ENCODE data around the gene ADAM15.

DNA sequence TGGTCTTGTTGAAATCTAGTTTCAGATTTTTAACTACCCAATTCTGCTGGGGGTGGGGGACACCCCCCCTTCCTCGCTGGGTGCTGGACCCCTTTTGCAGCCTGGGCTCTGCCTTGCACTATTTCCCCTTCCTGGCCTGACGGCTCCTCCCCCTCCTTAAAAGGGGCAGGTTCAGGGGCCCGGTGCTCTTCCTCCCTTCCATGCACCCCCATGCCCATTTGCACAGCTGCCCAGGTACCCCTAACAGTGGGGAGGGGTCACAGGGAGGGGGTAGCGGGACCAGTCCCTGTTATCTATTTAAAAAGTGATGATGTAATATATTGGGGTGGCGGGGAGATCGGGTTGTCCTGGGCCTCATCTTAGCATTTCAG, 33.2 kb upstream of the ADAM15 start:
- TF ChIP-seq CTCF (IDR thresholded peaks at IDR 0.05; ENCODE audit: poor library complexity, severe bottlenecking): no peak
- no peak for TF ChIP-seq POLR2AphosphoS5 (IDR thresholded peaks at IDR 0.05)
- TF ChIP-seq EP300 (conservative IDR thresholded peaks at IDR 0.05; ENCODE audit: poor library complexity, severe bottlenecking): no peak
- TF ChIP-seq RAD21 (conservative IDR thresholded peaks at IDR 0.05): no peak

All from neural cell (in vitro differentiated cells).